Subcutaneous abdominal adipose tissue (tissue), 5 donors: Measurements from ENCODE around the gene UBE2D3.
A peak's percentile ranks its signal among the peaks of the same experiment; 100 is the strongest.

Experiments
- H3K27ac ChIP-seq: one replicate; pipeline ENCODE4 v1.7.0; 2013; ENCODE audit warnings: low read depth, mild to moderate bottlenecking, inconsistent platforms, low read length, moderate library complexity
- H3K27me3 ChIP-seq, 5 donors: one replicate each; pipeline ENCODE4 v1.7.0; 2013; ENCODE audit warnings: low read length in 5 of 5, inconsistent platforms in 1 of 5; ENCODE audit not compliant: control insufficient read depth in 5 of 5, insufficient read depth in 4 of 5
- H3K36me3 ChIP-seq, 5 donors: one replicate each; pipeline ENCODE4 v1.7.0; 2013; ENCODE audit warnings: low read length in 5 of 5; ENCODE audit not compliant: control insufficient read depth in 5 of 5, insufficient read depth in 5 of 5
- H3K4me1 ChIP-seq, 5 donors: one replicate each; pipeline ENCODE4 v1.7.0; 2013; ENCODE audit warnings: low read length in 5 of 5, mild to moderate bottlenecking in 3 of 5, moderate library complexity in 1 of 5; ENCODE audit not compliant: control insufficient read depth in 5 of 5, insufficient read depth in 5 of 5
- H3K4me3 ChIP-seq, 5 donors: one replicate each; pipeline ENCODE4 v1.7.0; 2013; ENCODE audit warnings: low read length in 5 of 5, low read depth in 1 of 5
- H3K9ac ChIP-seq, 5 donors: one replicate each; pipeline ENCODE4 v1.7.0; 2013; ENCODE audit warnings: low read length in 5 of 5, mild to moderate bottlenecking in 4 of 5, moderate library complexity in 3 of 5
- H3K9me3 ChIP-seq, 5 donors: one replicate each; pipeline ENCODE4 v1.7.0; 2013; ENCODE audit warnings: low read length in 5 of 5; ENCODE audit not compliant: control insufficient read depth in 5 of 5
- donor health status: healthy.
- donor health status: healthy.
- donor health status: healthy.
- donor health status: healthy.
- donor health status: healthy.

The UBE2D3 gene

DNA sequence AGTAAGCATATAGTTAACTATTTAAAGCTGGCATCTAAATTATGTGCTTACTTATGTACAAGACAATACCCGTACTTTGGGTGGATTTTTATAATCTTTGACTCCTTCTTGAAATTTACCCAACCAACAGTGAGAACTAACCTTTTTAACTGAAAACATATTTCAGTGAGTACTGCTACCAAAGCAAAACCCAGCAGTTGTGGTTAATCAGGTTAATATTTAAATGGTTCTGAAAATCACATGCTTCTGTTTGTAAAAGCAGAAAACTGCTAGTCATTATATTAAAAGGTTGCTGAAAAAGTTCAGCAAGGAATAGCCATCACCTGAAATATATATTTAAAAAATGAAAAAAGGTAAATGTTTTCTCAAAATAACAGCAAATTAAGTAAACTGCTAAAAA lies 20.0 kb downstream of the UBE2D3 start:
- H3K27me3 ChIP-seq = no peaks in the 10 kb centered on the region
- H3K9me3 ChIP-seq = no peaks in the 10 kb centered on the region
- no peak overlapping the region for H3K4me3 ChIP-seq
- peaks cover 0 to 33% (median 25%) of the 10 kb centered on the region in 5 donors for H3K4me1 ChIP-seq
- no peak overlapping the region for H3K27ac ChIP-seq
- peaks cover 22 to 55% (median 46%) of the 10 kb centered on the region in 5 donors for H3K36me3 ChIP-seq
- no peak overlapping the region for H3K9ac ChIP-seq

DNA sequence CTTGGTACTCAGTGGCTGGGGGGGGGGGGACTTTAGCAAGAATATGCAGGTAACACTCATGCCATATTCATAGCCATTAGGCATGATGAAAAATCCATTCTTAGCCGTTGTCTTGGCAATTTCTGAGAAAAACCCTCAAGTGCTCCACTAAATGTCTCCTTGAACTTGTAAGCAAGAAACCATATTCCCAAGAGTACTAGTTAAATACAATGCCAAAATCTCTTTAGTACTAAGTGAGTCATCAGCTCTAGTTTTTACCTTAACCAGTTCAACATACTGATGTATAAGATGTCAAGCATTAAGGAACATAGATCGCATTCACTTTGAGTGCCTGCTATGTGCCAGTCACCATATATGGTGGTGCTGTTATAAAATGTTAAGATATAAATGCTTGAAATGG lies 27.5 kb downstream of the UBE2D3 start:
- peaks cover 0 to 4% (median 0%) of the 10 kb centered on the region in 5 donors for H3K4me1 ChIP-seq
- no peaks in the 10 kb centered on the region for H3K9me3 ChIP-seq
- H3K27me3 ChIP-seq = no peaks in the 10 kb centered on the region
- peak overlapping the region; percentile 56 for H3K27ac ChIP-seq
- H3K36me3 ChIP-seq = peaks cover 59 to 88% (median 77%) of the 10 kb centered on the region in 5 donors
- H3K4me3 ChIP-seq = no peak overlapping the region
- no peak overlapping the region for H3K9ac ChIP-seq

DNA sequence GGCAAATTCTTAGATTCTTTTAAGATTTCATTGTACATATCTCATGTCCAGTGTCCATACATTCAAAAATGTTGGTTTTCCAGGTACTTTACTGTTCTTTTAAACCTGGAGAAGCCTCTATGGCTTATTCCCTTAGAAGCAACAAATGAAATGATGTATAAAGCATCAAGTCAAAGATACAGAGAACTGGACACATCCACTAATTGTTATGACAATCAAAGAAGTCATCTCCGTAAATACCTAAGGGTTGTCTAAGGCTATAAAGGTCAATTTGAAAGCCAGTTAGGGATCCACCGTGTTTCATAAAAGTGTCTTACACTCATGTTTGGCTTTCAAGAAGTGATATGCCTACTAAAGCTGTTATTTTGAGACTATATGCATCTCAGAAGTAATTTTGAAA lies 32.4 kb downstream of the UBE2D3 start:
- H3K27ac ChIP-seq = peak overlapping the region; percentile 1
- no peaks in the 10 kb centered on the region for H3K27me3 ChIP-seq
- no peak overlapping the region for H3K4me3 ChIP-seq
- no peaks in the 10 kb centered on the region for H3K9me3 ChIP-seq
- peaks cover 0 to 4% (median 0%) of the 10 kb centered on the region in 5 donors for H3K4me1 ChIP-seq
- no peak overlapping the region for H3K9ac ChIP-seq
- H3K36me3 ChIP-seq = peaks cover 40 to 64% (median 62%) of the 10 kb centered on the region in 5 donors

DNA sequence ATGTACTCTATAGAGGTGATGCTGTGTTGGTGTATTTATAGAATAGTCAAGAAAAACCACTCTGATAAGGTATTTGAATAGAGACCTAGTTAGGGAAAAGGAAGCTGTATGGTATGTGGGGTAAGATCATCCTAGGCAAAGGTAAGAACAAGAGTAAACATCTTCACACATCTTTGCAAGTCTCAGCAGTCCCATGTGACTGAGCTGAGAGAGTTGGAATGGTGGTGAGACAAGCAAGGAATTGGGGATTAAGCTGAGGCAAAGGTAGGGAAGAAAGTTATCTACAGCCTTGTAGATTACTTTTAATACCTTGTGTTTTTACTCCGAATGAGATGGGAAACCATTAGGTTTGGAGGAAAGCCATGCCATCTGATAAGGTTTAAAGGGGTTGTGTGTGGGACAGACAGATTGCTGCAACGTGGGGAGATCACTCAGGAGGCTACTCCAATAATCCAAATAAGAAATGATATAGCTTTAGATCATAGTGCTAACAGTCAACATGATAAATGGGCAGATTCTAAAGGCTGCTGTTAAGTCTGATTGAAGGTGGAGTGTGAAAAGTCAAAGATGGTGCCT lies 34.9 kb downstream of the UBE2D3 start:
- no peaks in the 10 kb centered on the region for H3K27me3 ChIP-seq
- H3K9ac ChIP-seq = no peak overlapping the region
- H3K36me3 ChIP-seq = peaks cover 25 to 43% (median 42%) of the 10 kb centered on the region in 5 donors
- no peak overlapping the region for H3K4me3 ChIP-seq
- peaks cover 0 to 7% (median 0%) of the 10 kb centered on the region in 5 donors for H3K9me3 ChIP-seq
- H3K27ac ChIP-seq = no peak overlapping the region
- H3K4me1 ChIP-seq = peaks cover 0 to 4% (median 0%) of the 10 kb centered on the region in 5 donors

DNA sequence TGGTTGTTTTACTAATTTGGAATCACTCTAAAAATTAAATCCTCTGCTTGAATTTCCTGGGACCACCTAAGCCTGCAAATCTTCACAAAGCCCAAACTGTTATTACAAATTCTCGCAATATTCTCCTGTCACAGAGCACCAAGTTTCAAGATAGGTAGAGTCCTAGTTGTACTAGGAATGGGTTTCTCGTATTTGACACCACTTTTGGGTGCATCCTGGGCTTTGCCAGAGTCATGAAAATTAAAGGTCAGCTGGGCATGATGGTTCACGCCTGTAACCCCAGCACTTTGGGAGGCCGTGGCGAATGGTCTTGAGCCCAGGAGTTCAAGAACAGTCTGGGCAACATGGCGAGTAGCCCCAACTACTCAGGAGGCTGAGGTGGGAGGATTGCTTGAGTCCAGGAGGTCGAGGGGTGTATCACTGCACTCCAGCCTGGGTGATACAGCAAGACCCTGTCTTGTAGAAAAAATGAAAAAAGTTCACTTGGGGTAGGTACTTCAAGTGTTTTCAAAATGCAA lies 36.0 kb downstream of the UBE2D3 start:
- Histone ChIP-seq H3K27me3 (no peaks in the 10 kb centered on the region), H3K9ac (no peak overlapping the region), H3K36me3 (peaks cover 21 to 35% (median 34%) of the 10 kb centered on the region in 5 donors), H3K9me3 (peaks cover 0 to 7% (median 0%) of the 10 kb centered on the region in 5 donors), H3K4me3 (no peak overlapping the region), H3K27ac (no peak overlapping the region), H3K4me1 (peaks cover 0 to 4% (median 0%) of the 10 kb centered on the region in 5 donors)

DNA sequence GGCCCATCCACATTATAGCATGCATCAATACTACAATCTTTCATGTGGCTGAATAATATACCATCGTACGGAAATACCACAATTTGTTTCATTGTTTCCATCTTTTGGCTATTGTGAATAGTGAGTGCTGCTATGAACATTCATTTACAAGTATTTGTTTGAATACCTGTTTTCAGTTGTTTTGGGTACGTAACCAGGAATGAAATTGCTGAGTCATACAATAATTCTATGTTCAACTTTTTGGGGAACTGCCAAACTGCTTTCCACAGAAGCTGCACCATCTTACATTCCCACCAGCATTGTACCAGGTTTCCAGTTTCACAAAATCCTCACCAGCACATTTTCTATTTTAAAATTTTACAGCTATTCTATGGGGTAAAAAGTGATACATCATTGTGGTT lies 38.0 kb downstream of the UBE2D3 start:
- Histone ChIP-seq H3K36me3 (peaks cover 5 to 18% (median 16%) of the 10 kb centered on the region in 5 donors), H3K9me3 (peaks cover 0 to 7% (median 0%) of the 10 kb centered on the region in 5 donors), H3K27me3 (no peaks in the 10 kb centered on the region), H3K27ac (no peak overlapping the region), H3K4me3 (no peak overlapping the region), H3K4me1 (peaks cover 0 to 4% (median 0%) of the 10 kb centered on the region in 5 donors), H3K9ac (no peak overlapping the region)

DNA sequence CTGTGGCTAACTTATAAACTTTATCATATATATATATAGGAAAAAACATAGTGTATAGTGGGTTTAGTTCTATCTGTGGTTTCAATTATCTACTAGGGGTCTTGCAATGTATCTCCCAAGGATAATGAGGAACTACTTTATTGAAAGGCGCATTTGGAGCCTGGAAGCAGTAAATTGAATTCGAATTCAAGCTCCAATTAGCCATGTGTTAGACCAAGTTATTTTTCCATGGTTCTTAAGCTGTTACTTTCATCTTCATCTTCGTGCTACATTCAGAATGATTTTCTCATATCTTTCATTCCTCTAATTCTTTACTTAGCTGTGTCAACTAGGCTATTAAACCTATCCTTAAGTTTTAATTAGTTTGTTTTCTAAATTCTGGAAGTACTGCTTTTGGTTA lies 39.4 kb downstream of the UBE2D3 start:
- no peak overlapping the region for H3K4me3 ChIP-seq
- no peak overlapping the region for H3K27ac ChIP-seq
- peaks cover 3 to 12% (median 9%) of the 10 kb centered on the region in 5 donors for H3K36me3 ChIP-seq
- no peak overlapping the region for H3K9ac ChIP-seq
- peaks cover 0 to 7% (median 0%) of the 10 kb centered on the region in 5 donors for H3K9me3 ChIP-seq
- no peaks in the 10 kb centered on the region for H3K27me3 ChIP-seq
- H3K4me1 ChIP-seq = peaks cover 0 to 4% (median 0%) of the 10 kb centered on the region in 5 donors

DNA sequence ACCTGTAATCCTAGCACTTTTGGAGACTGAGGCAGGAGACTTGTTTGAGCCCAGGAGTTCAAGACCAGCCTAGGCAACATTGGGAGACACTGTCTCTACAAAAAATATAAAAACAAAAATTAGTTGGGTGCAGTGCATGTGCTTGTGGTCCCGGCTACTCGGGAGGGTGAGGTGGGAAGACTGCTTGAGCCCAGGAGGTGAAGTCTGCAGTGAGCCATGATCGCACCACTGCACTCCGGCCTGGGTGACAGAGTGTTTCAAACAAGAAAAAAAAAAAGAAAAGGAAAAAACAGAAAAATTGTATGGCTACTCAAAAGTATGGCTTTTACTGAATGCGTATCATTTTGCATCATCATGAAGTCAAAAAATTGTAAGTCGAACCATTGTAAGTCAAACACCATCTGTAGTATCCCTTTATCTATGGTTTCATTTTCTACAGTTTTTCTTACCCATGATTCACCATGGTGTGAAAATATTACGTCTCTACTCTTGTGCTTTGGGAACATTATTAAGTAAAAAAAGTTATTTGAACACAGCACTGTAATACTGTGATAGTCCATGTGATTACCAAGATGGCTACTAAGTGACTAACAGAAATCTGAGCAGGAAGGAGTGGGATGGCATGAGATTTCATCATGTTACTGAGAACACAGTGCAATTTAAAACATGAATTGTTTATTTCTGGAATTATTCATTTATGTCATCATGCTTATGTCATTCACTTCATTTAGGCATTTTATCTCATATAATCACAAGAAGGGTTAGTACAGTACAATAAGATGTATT lies 40.1 kb downstream of the UBE2D3 start:
- no peak overlapping the region for H3K4me3 ChIP-seq
- H3K9ac ChIP-seq = no peak overlapping the region

DNA sequence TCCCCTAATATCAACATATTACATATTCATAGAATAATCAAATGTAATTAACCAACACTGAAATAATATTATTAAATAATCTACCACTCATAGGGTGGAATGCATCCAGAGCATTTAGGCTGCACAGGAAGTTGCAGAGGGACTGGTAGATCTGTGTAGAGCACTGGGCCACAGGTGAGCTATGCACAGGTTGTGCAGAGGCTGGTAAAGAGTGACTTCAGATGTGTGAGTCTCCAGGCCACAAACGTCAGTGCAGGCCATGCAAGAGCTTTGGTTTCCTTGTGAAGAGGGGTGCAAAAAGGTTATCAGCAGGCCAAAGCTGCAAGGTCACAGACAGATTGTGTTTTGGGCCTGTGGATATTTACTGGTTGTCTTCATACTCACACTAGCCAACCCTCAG lies 41.1 kb downstream of the UBE2D3 start:
- no peak overlapping the region for H3K27ac ChIP-seq

More for the DNA sequence above, 40.1 kb downstream of the UBE2D3 start:
- Histone ChIP-seq H3K4me1 (peaks cover 0 to 4% (median 0%) of the 10 kb centered on the region in 5 donors), H3K9me3 (peaks cover 0 to 7% (median 0%) of the 10 kb centered on the region in 5 donors), H3K27ac (no peak overlapping the region), H3K27me3 (no peaks in the 10 kb centered on the region), H3K36me3 (peaks cover 3 to 6% (median 4%) of the 10 kb centered on the region in 5 donors)

DNA sequence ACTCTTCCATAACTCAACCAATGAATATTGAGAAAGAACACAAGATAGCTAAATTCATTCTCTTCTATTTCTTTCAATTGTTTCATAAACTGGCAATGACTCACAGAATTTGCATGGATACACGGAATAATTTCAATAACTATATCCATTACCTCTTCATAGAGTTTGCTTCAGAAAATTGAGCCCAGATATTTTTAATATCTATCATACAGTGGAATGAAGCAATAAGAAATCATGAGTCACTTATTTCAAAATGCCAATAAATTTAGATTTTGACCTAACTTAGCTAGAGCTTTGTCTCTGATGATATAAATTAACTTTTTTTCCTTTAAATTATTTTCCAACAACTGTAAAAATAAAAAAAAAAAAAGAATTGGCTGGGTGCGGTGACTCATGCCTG lies 44.3 kb downstream of the UBE2D3 start:
- H3K4me3 ChIP-seq = no peak overlapping the region
- H3K9me3 ChIP-seq = peaks cover 0 to 5% (median 0%) of the 10 kb centered on the region in 5 donors
- H3K9ac ChIP-seq = no peak overlapping the region
- H3K36me3 ChIP-seq = no peaks in the 10 kb centered on the region
- no peak overlapping the region for H3K27ac ChIP-seq
- no peaks in the 10 kb centered on the region for H3K27me3 ChIP-seq
- H3K4me1 ChIP-seq = peaks cover 0 to 4% (median 0%) of the 10 kb centered on the region in 5 donors

More for the DNA sequence above, 41.1 kb downstream of the UBE2D3 start:
- H3K9ac ChIP-seq = no peak overlapping the region
- H3K9me3 ChIP-seq = peaks cover 0 to 7% (median 0%) of the 10 kb centered on the region in 5 donors
- no peak overlapping the region for H3K4me3 ChIP-seq
- H3K27me3 ChIP-seq = no peaks in the 10 kb centered on the region
- peaks cover 0 to 4% (median 0%) of the 10 kb centered on the region in 5 donors for H3K4me1 ChIP-seq
- peaks cover 0 to 1% (median 0%) of the 10 kb centered on the region in 5 donors for H3K36me3 ChIP-seq
